PFSK-1 (cell line): ENCODE data around the gene ACTR1A.

Experiments
- FOXP2 ChIP-seq: optimal IDR thresholded peaks from 2 replicates; pipeline ENCODE3; 2011; ENCODE audit warnings: borderline replicate concordance, control low read depth, inconsistent platforms; ENCODE audit not compliant: insufficient read depth; ENCODE audit errors: extremely low read length, extremely low read depth
- POLR2AphosphoS5 ChIP-seq: IDR thresholded peaks from 2 replicates; pipeline ENCODE4 v1.6.1; 2012; ENCODE audit warnings: low read depth, mild to moderate bottlenecking, control low read depth, low read length, moderate library complexity
- REST ChIP-seq, 2 experiments: IDR thresholded peaks; 2 replicates each; pipeline versions ENCODE4 v1.6.1 to v1.8.0; 2011 to 2012; ENCODE audit warnings: low read depth in 2 of 2, low read length in 2 of 2, control low read depth in 1 of 2, inconsistent platforms in 1 of 2, mild to moderate bottlenecking in 1 of 2, moderate library complexity in 1 of 2; ENCODE audit not compliant: insufficient read depth in 1 of 2
- SIN3A ChIP-seq: IDR thresholded peaks from 2 replicates; pipeline ENCODE4 v1.6.1; 2012; ENCODE audit warnings: mild to moderate bottlenecking, low read length, moderate library complexity, borderline replicate concordance; ENCODE audit not compliant: insufficient read depth
- TAF1 ChIP-seq: IDR thresholded peaks from 2 replicates; pipeline ENCODE4 v1.6.1; 2012; ENCODE audit warnings: low read length, control low read depth, borderline replicate concordance; ENCODE audit not compliant: insufficient read depth

ACTR1A gene

DNA sequence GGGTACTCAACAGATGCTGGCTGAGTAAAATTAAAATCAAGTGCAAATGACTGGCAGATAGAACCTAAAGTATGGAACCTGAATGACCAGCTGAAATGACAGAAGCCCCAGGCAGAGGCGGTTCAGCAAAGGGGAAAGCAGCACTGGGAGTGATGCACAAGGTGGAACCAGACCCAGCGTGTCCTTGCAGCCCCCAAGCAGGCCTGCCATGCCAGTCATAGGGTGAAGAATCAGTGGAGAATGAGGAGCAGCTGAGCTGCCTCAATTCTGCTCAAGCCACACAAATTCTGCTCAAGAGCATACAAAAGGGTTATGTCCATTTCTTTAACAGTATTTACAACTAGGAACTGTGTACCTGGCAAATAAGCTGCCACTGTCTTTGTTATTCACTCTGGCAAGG lies 8.7 kb downstream of the ACTR1A start:
- TF ChIP-seq REST (IDR thresholded peaks at IDR 0.05; ENCODE audit: insufficient read depth in 1 of 2, low read depth in 2 of 2, low read length in 2 of 2) (no peak), POLR2AphosphoS5 (no peak), FOXP2 (no peak), SIN3A (no peak), TAF1 (no peak)

- TF ChIP-seq REST (IDR thresholded peaks at IDR 0.05; ENCODE audit: insufficient read depth in 1 of 2, low read depth in 2 of 2, low read length in 2 of 2) (no peak), TAF1 (no peak), SIN3A (no peak), POLR2AphosphoS5 (no peak), FOXP2 (no peak)
These were observed 9.5 kb downstream of the ACTR1A start for GRCh38 chr10:102492983-102493382.

- no peak for TF ChIP-seq POLR2AphosphoS5
- TF ChIP-seq TAF1, result no peak
- no peak for TF ChIP-seq REST (IDR thresholded peaks at IDR 0.05; ENCODE audit: insufficient read depth in 1 of 2, low read depth in 2 of 2, low read length in 2 of 2)
- TF ChIP-seq FOXP2, result no peak
- TF ChIP-seq SIN3A, result no peak
These were observed 10.1 kb downstream of the ACTR1A start for GRCh38 chr10:102492344-102492939.

GRCh38 chr10:102491136-102491535 lies 11.4 kb downstream of the ACTR1A start:
- TF ChIP-seq SIN3A (no peak), REST (IDR thresholded peaks at IDR 0.05; ENCODE audit: insufficient read depth in 1 of 2, low read depth in 2 of 2, low read length in 2 of 2) (no peak), POLR2AphosphoS5 (no peak), FOXP2 (no peak), TAF1 (no peak)

GRCh38 chr10:102485093-102485784 lies 17.3 kb downstream of the ACTR1A start:
- no peak for TF ChIP-seq FOXP2
- TF ChIP-seq REST (IDR thresholded peaks at IDR 0.05; ENCODE audit: insufficient read depth in 1 of 2, low read depth in 2 of 2, low read length in 2 of 2), result no peak
- no peak for TF ChIP-seq TAF1
